ENCODE measurements around the gene JAGN1. TPM values are rescaled to one million over a fixed set of nuclear protein-coding genes. Genes with fewer than 3 reads are reported as not detected.
A peak's percentile ranks its signal among the peaks of the same experiment; 100 is the strongest.
"Not testable (repeated sequence)": the region's sequence is repeated elsewhere in the genome, so short reads cannot be mapped to it uniquely, and the experiment has no call there.

JAGN1 gene
- total RNA-seq, 1 experiment from 2014 or later = 34.2 TPM

GRCh38 chr3:9893739-9894138, 3.3 kb downstream of the JAGN1 start:
- Mint-ChIP-seq H3K27ac (ENCODE audit: unreplicated experiment) (no peak overlapping the region), H3K4me1 (ENCODE audit: low read depth, unreplicated experiment) (peaks cover 54% of the 10 kb centered on the region), H3K4me3 (ENCODE audit: low read depth, unreplicated experiment) (no peak overlapping the region), H3K36me3 (ENCODE audit: insufficient read depth, unreplicated experiment) (peaks cover 45% of the 10 kb centered on the region), H3K27me3 (ENCODE audit: unreplicated experiment) (no peaks in the 10 kb centered on the region), H3K9me3 (ENCODE audit: low read depth, unreplicated experiment) (peaks cover 5% of the 10 kb centered on the region)
- no TSS peak for BruUV-seq (replicated peaks)
- no peak for DNase-seq
- CTCF ChIA-PET = interaction anchor here (0.7 to 1.5 kb wide), 3 partner anchors 9 to 52 kb away, joined by 3 to 4 read pairs (median 3); partner anchors contain the start of gene IL17RE
- intact Hi-C loops (cut with micrococcal nuclease; ENCODE audit: unreplicated experiment) = no loop called here
- no peak for TF ChIP-seq CTCF (IDR thresholded peaks at IDR 0.05; ENCODE audit: unreplicated experiment)

GRCh38 chr3:9895715-9896114, 5.3 kb downstream of the JAGN1 start:
- H3K27ac Mint-ChIP-seq (ENCODE audit: unreplicated experiment) = peak overlapping the region; percentile 66
- H3K36me3 Mint-ChIP-seq (ENCODE audit: insufficient read depth, unreplicated experiment) = peaks cover 39% of the 10 kb centered on the region
- H3K4me3 Mint-ChIP-seq (ENCODE audit: low read depth, unreplicated experiment); H3K27me3 Mint-ChIP-seq (ENCODE audit: unreplicated experiment); CTCF ChIA-PET; BruUV-seq (replicated peaks); H3K9me3 Mint-ChIP-seq (ENCODE audit: low read depth, unreplicated experiment); DNase-seq: not testable (repeated sequence)
- intact Hi-C loops (cut with micrococcal nuclease; ENCODE audit: unreplicated experiment) = loop anchor here (5.0 kb wide), 2 partner anchors 33 to 48 kb away; no protein-coding TSS in a partner anchor
- H3K4me1 Mint-ChIP-seq (ENCODE audit: low read depth, unreplicated experiment) = peaks cover 66% of the 10 kb centered on the region

- not testable (repeated sequence) for H3K27me3 Mint-ChIP-seq (ENCODE audit: unreplicated experiment); H3K9me3 Mint-ChIP-seq (ENCODE audit: low read depth, unreplicated experiment); BruUV-seq (replicated peaks)
- peaks cover 29% of the 10 kb centered on the region for H3K36me3 Mint-ChIP-seq (ENCODE audit: insufficient read depth, unreplicated experiment)
- DNase-seq = peak; percentile 23
- H3K4me1 Mint-ChIP-seq (ENCODE audit: low read depth, unreplicated experiment) = peaks cover 65% of the 10 kb centered on the region
- H3K4me3 Mint-ChIP-seq (ENCODE audit: low read depth, unreplicated experiment) = peak overlapping the region; percentile 52
- H3K27ac Mint-ChIP-seq (ENCODE audit: unreplicated experiment) = peak overlapping the region; percentile 66
- intact Hi-C loops (cut with micrococcal nuclease; ENCODE audit: unreplicated experiment) = loop anchor here (5.0 kb wide), 2 partner anchors 35 to 50 kb away; no protein-coding TSS in a partner anchor
- CTCF ChIA-PET = interaction anchor here (0.6 to 1.2 kb wide), 6 partner anchors 13 to 114 kb away, joined by 3 to 4 read pairs (median 3); partner anchors contain the start of gene IL17RC
These were observed 6.5 kb downstream of the JAGN1 start for GRCh38 chr3:9896755-9897407.

- no TSS peak for BruUV-seq (replicated peaks)
- H3K9me3 Mint-ChIP-seq (ENCODE audit: low read depth, unreplicated experiment) = peaks cover under 1% of the 10 kb centered on the region
- CTCF ChIA-PET = interaction anchor here (0.6 to 1.2 kb wide), 13 partner anchors 11 to 199 kb away, joined by 3 to 10 read pairs (median 3); partner anchors contain the start of genes CRELD1 and IL17RC
- peak; percentile 80 for DNase-seq
- intact Hi-C loops (cut with micrococcal nuclease; ENCODE audit: unreplicated experiment) = loop anchor here (2.0 to 5.0 kb wide), 3 partner anchors 35 to 50 kb away; partner anchors contain the start of gene CRELD1
- H3K27me3 Mint-ChIP-seq (ENCODE audit: unreplicated experiment) = no peaks in the 10 kb centered on the region
- peaks cover 28% of the 10 kb centered on the region for H3K36me3 Mint-ChIP-seq (ENCODE audit: insufficient read depth, unreplicated experiment)
- no peak for TF ChIP-seq CTCF (IDR thresholded peaks at IDR 0.05; ENCODE audit: unreplicated experiment)
- H3K4me1 Mint-ChIP-seq (ENCODE audit: low read depth, unreplicated experiment) = peaks cover 65% of the 10 kb centered on the region
- H3K4me3 Mint-ChIP-seq (ENCODE audit: low read depth, unreplicated experiment) = peak overlapping the region; percentile 52
- peak overlapping the region; percentile 66 for H3K27ac Mint-ChIP-seq (ENCODE audit: unreplicated experiment)
These were observed 7.3 kb downstream of the JAGN1 start for GRCh38 chr3:9897408-9898372.

Data from Calu3 (cell line).